Psoas muscle (tissue), 8 donors: ENCODE results near the gene SLC38A10. TPM values are rescaled to one million over a fixed set of nuclear protein-coding genes. Genes with fewer than 3 reads are reported as not detected.

Source experiments
- ATAC-seq, 4 donors: fragments of 200-7000 bp; cut with Tn5 transposase; one replicate each; pipeline ENCODE4 v1.9.1; 2020; ENCODE audit warnings: moderate library complexity in 3 of 4, mild to moderate bottlenecking in 2 of 4
- DNase-seq, 2 donors: peaks; one replicate each; pipeline ENCODE4 v3.0.0-alpha.2; 2020
- H3K27ac ChIP-seq: fragments of 200-600 bp; one replicate; pipeline ENCODE4 v1.8.0; 2022
- H3K27me3 ChIP-seq, 3 donors: fragments of 200-600 bp in 1 of 3; one replicate each; pipeline versions ENCODE4 v1.6.1 to v1.8.0; 2013 to 2022; ENCODE audit warnings: low read length in 2 of 3, mild to moderate bottlenecking in 2 of 3, moderate library complexity in 1 of 3; ENCODE audit not compliant: insufficient read depth in 3 of 3
- H3K36me3 ChIP-seq, 2 donors: fragments of 200-600 bp in 1 of 2; one replicate each; pipeline versions ENCODE4 v1.6.1 to v1.8.0; 2013 to 2022; ENCODE audit warnings: low read depth in 1 of 2, mild to moderate bottlenecking in 1 of 2, moderate library complexity in 1 of 2; ENCODE audit not compliant: insufficient read depth in 1 of 2
- H3K4me1 ChIP-seq: fragments of 200-600 bp; one replicate; pipeline ENCODE4 v1.8.0; 2022
- H3K4me3 ChIP-seq: fragments of 200-600 bp; one replicate; pipeline ENCODE4 v1.8.0; 2022; ENCODE audit warnings: mild to moderate bottlenecking
- H3K9me3 ChIP-seq: fragments of 200-600 bp; one replicate; pipeline ENCODE4 v1.8.0; 2022
- CTCF ChIP-seq: fragments of 200-600 bp; IDR thresholded peaks from one replicate; pipeline ENCODE4 v1.8.0; 2022; ENCODE audit warnings: antibody characterized with exemption
- WGBS, 3 donors: extraction: QIAGEN DNeasy Blood & Tissue Kit; methylation state at CpG; one replicate each; pipeline versions ENCODE4 v1.1.6 to v1.1.7; 2013; 5-methylcytosine and 5-hydroxymethylcytosine counted together
- intact Hi-C, 2 donors: fragments of 100-400 bp; cut with DNase I; formaldehyde crosslinking; loops; one replicate each; pipeline versions ENCODE4 v1.11.0 to v1.14.2; 2022
- polyA plus RNA-seq, 3 donors: library from polyadenylated mRNA; stranded (reverse); fragments of 200-250 nt; gene quantifications; one replicate each; pipeline ENCODE4 v1.2.3, GENCODE V29; 2013
- total RNA-seq, 4 donors: library from RNA; stranded (reverse); fragmentation: NEBNext Ultra II Directional in 2 of 4; extraction: Animal tissue kit (Norgen Biotek cat#: 25700) in 2 of 4; gene quantifications; one replicate each; pipeline versions ENCODE4 v1.2.1 to v1.2.4, GENCODE V29; 2021 to 2023
- donor health status: healthy with polysubstance abuse.
- donor health status: DM: no; HTN: no; CAD: no; lungs with moderate emphysema.
- donor health status: Bipolar disorder and iron deficiency.
- donor health status: healthy.
- donor health status: DM: yes; HTN: yes; CAD: no.
- donor health status: DM: no; HTN: no; CAD: no.
- donor health status: DM: no; HTN: no; CAD: no.
- donor health status: DM: yes; HTN: yes; CAD: no.

The SLC38A10 gene
- total and polyA plus RNA-seq, 7 donors: 16.7 to 40.6 (median 19.8) TPM

GRCh38 chr17:81298325-81298990 lies 3.4 kb upstream of the SLC38A10 start:
- no peaks in the 10 kb centered on the region for H3K9me3 ChIP-seq
- H3K36me3 ChIP-seq: no peaks in the 10 kb centered on the region
- H3K4me3 ChIP-seq: no peak overlapping the region
- DNase-seq: no peak
- no peaks in the 10 kb centered on the region for H3K27me3 ChIP-seq
- peaks cover 23% of the 10 kb centered on the region for H3K4me1 ChIP-seq
- no peak for ATAC-seq
- TF ChIP-seq CTCF: no peak
- intact Hi-C loops: no loop called here
- 87 to 90% (median 87%) methylated on average over 11 of the region's 11 CpGs for whole genome bisulfite sequencing, 3 donors
- H3K27ac ChIP-seq: no peak overlapping the region

GRCh38 chr17:81295676-81296381 lies 722 bp upstream of the SLC38A10 start:
- intact Hi-C loops: no loop called here
- DNase-seq (no peak), ATAC-seq (peak; percentile 21 to 36 (median 33))
- no peaks in the 10 kb centered on the region for H3K36me3 ChIP-seq
- peak overlapping the region; percentile 96 for H3K27ac ChIP-seq
- H3K9me3 ChIP-seq: no peaks in the 10 kb centered on the region
- H3K4me3 ChIP-seq: peak overlapping the region; percentile 75
- WGBS, 3 donors: 19 to 24% (median 24%) methylated on average over 22 of the region's 22 CpGs
- no peaks in the 10 kb centered on the region for H3K27me3 ChIP-seq
- TF ChIP-seq CTCF: peak; percentile 38
- peaks cover 37% of the 10 kb centered on the region for H3K4me1 ChIP-seq

- Histone ChIP-seq H3K9me3 (no peaks in the 10 kb centered on the region), H3K27ac (peak overlapping the region; percentile 96), H3K4me3 (peak overlapping the region; percentile 75), H3K36me3 (no peaks in the 10 kb centered on the region), H3K27me3 (no peaks in the 10 kb centered on the region), H3K4me1 (peaks cover 37% of the 10 kb centered on the region)
- ATAC-seq (peak; percentile 6 to 24 (median 19)), DNase-seq (no peak)
- 1 to 3% (median 2%) methylated on average over 41 to 48 of the region's 48 CpGs for WGBS, 3 donors
- intact Hi-C loops: loop anchor here (5.0 kb wide), 3 partner anchors 37 to 188 kb away; no protein-coding TSS in a partner anchor
- no peak for TF ChIP-seq CTCF
These were observed 536 bp downstream of the SLC38A10 start for GRCh38 chr17:81294512-81295030.

DNA sequence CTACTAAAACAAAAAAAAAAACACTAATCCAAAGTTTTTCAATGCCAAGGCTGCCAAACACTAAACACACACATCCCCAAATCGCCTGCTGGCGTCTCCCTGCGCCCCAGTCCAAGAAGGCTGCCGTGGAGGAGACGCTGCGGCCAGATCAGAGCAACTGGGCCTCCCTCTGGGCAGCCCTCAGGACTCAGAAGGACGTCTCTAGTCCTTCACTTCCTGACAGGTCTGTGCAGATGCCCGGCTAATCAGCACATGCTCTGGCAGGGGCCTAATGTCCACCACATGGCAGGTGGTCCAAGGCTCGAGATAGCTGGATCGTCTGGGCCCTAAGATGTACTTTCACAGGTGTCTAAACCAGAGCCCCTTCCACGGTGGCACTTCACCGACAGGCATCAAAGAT lies 2.7 kb downstream of the SLC38A10 start:
- TF ChIP-seq CTCF: no peak
- H3K27ac ChIP-seq: peak overlapping the region; percentile 14
- H3K27me3 ChIP-seq: no peaks in the 10 kb centered on the region
- H3K9me3 ChIP-seq: no peaks in the 10 kb centered on the region
- peaks cover 37% of the 10 kb centered on the region for H3K4me1 ChIP-seq
- no peak overlapping the region for H3K4me3 ChIP-seq
- DNase-seq: no peak
- peaks cover 0 to 16% of the 10 kb centered on the region in 2 donors for H3K36me3 ChIP-seq
- WGBS, 3 donors: 54 to 74% (median 57%) methylated on average over 12 of the region's 12 CpGs
- no peak for ATAC-seq
- intact Hi-C loops: loop anchor here (5.0 kb wide), 3 partner anchors 35 to 190 kb away; no protein-coding TSS in a partner anchor
